ENCODE measurements around the gene TRIM63.
"Not testable (repeated sequence)": the region's sequence is repeated elsewhere in the genome, so short reads cannot be mapped to it uniquely, and the experiment has no call there.

TRIM63 gene

GRCh38 chr1:26100204-26100603 lies 32.8 kb upstream of the TRIM63 start:
- not testable (repeated sequence) for H3K27me3 ChIP-seq (ENCODE audit: control insufficient read depth in 1 of 2, insufficient read depth in 2 of 2, low read length in 2 of 2); H3K9ac ChIP-seq (ENCODE audit: low read depth in 1 of 2, low read length in 2 of 2); H3K27ac ChIP-seq (ENCODE audit: low read depth, low read length); H3K4me3 ChIP-seq (ENCODE audit: low read depth in 1 of 2, low read length in 2 of 2); H3K36me3 ChIP-seq (ENCODE audit: control insufficient read depth in 1 of 2, insufficient read depth in 2 of 2, low read length in 2 of 2); H3K4me1 ChIP-seq (ENCODE audit: control insufficient read depth in 1 of 2, insufficient read depth in 2 of 2, low read length in 2 of 2); H3K9me3 ChIP-seq (ENCODE audit: control insufficient read depth in 1 of 2, low read length in 2 of 2)

DNA sequence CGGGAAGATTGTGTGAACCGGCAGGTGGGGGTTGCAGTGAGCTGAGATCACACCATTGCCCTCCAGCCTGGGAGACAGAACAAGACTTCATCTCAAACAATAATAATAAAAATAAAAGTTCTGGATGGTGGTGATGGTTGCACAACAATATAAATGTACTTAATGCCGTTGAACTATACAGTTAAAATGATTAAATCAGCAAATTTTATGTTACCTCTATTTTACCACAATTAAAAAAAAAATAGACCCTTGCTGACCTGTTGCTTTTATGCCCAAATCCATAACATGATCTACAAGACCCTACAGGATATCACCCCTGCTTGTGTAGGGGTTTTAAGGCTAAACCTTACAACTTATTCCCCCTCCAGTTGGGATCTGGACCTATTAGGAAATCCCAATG lies 32.4 kb upstream of the TRIM63 start:
- Histone ChIP-seq H3K9ac (ENCODE audit: low read depth in 1 of 2, low read length in 2 of 2) (no peak overlapping the region), H3K36me3 (ENCODE audit: control insufficient read depth in 1 of 2, insufficient read depth in 2 of 2, low read length in 2 of 2) (no peaks in the 10 kb centered on the region), H3K27ac (ENCODE audit: low read depth, low read length) (no peak overlapping the region), H3K4me1 (ENCODE audit: control insufficient read depth in 1 of 2, insufficient read depth in 2 of 2, low read length in 2 of 2) (no peaks in the 10 kb centered on the region), H3K27me3 (ENCODE audit: control insufficient read depth in 1 of 2, insufficient read depth in 2 of 2, low read length in 2 of 2) (no peaks in the 10 kb centered on the region), H3K9me3 (ENCODE audit: control insufficient read depth in 1 of 2, low read length in 2 of 2) (no peaks in the 10 kb centered on the region), H3K4me3 (ENCODE audit: low read depth in 1 of 2, low read length in 2 of 2) (no peak overlapping the region)

GRCh38 chr1:26098602-26099001 lies 31.2 kb upstream of the TRIM63 start:
- Histone ChIP-seq H3K36me3 (ENCODE audit: control insufficient read depth in 1 of 2, insufficient read depth in 2 of 2, low read length in 2 of 2) (no peaks in the 10 kb centered on the region), H3K27ac (ENCODE audit: low read depth, low read length) (no peak overlapping the region), H3K9ac (ENCODE audit: low read depth in 1 of 2, low read length in 2 of 2) (no peak overlapping the region), H3K4me3 (ENCODE audit: low read depth in 1 of 2, low read length in 2 of 2) (no peak overlapping the region), H3K27me3 (ENCODE audit: control insufficient read depth in 1 of 2, insufficient read depth in 2 of 2, low read length in 2 of 2) (peaks cover 0 to 5% of the 10 kb centered on the region in 2 donors), H3K4me1 (ENCODE audit: control insufficient read depth in 1 of 2, insufficient read depth in 2 of 2, low read length in 2 of 2) (no peaks in the 10 kb centered on the region), H3K9me3 (ENCODE audit: control insufficient read depth in 1 of 2, low read length in 2 of 2) (no peaks in the 10 kb centered on the region)

DNA sequence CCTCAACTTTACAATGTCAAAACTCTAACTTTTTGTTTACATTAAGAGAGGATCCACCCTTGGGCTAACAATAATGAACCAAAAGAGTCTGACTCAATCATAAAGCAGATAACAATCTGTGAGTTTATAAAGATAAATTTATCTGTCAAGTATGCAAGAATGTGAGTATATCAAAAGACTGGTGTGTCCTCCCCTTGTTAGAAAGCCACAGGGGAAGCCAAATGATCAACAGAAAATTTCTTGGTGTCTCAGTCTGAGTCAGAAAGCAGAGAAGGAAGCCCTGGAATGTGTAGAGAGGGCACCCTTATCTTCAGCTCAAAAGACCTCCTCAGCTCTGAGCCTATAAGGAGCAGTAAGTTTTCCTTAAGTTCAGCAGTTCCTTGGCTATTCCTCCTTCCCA lies 30.3 kb upstream of the TRIM63 start:
- Histone ChIP-seq H3K36me3 (ENCODE audit: control insufficient read depth in 1 of 2, insufficient read depth in 2 of 2, low read length in 2 of 2) (no peaks in the 10 kb centered on the region), H3K9ac (ENCODE audit: low read depth in 1 of 2, low read length in 2 of 2) (no peak overlapping the region), H3K9me3 (ENCODE audit: control insufficient read depth in 1 of 2, low read length in 2 of 2) (no peaks in the 10 kb centered on the region), H3K4me1 (ENCODE audit: control insufficient read depth in 1 of 2, insufficient read depth in 2 of 2, low read length in 2 of 2) (no peaks in the 10 kb centered on the region), H3K4me3 (ENCODE audit: low read depth in 1 of 2, low read length in 2 of 2) (no peak overlapping the region), H3K27ac (ENCODE audit: low read depth, low read length) (no peak overlapping the region), H3K27me3 (ENCODE audit: control insufficient read depth in 1 of 2, insufficient read depth in 2 of 2, low read length in 2 of 2) (peaks cover 0 to 5% of the 10 kb centered on the region in 2 donors)

- Histone ChIP-seq H3K27me3 (ENCODE audit: control insufficient read depth in 1 of 2, insufficient read depth in 2 of 2, low read length in 2 of 2) (peaks cover 0 to 7% of the 10 kb centered on the region in 2 donors), H3K9ac (ENCODE audit: low read depth in 1 of 2, low read length in 2 of 2) (no peak overlapping the region), H3K9me3 (ENCODE audit: control insufficient read depth in 1 of 2, low read length in 2 of 2) (no peaks in the 10 kb centered on the region), H3K4me3 (ENCODE audit: low read depth in 1 of 2, low read length in 2 of 2) (no peak overlapping the region), H3K27ac (ENCODE audit: low read depth, low read length) (no peak overlapping the region), H3K4me1 (ENCODE audit: control insufficient read depth in 1 of 2, insufficient read depth in 2 of 2, low read length in 2 of 2) (no peaks in the 10 kb centered on the region), H3K36me3 (ENCODE audit: control insufficient read depth in 1 of 2, insufficient read depth in 2 of 2, low read length in 2 of 2) (no peaks in the 10 kb centered on the region)
Measured at GRCh38 chr1:26096471-26096870, 29.0 kb upstream of the TRIM63 start.

GRCh38 chr1:26094677-26095383 lies 27.4 kb upstream of the TRIM63 start:
- Histone ChIP-seq H3K27ac (ENCODE audit: low read depth, low read length) (no peak overlapping the region), H3K36me3 (ENCODE audit: control insufficient read depth in 1 of 2, insufficient read depth in 2 of 2, low read length in 2 of 2) (no peaks in the 10 kb centered on the region), H3K4me1 (ENCODE audit: control insufficient read depth in 1 of 2, insufficient read depth in 2 of 2, low read length in 2 of 2) (no peaks in the 10 kb centered on the region), H3K9me3 (ENCODE audit: control insufficient read depth in 1 of 2, low read length in 2 of 2) (no peaks in the 10 kb centered on the region), H3K27me3 (ENCODE audit: control insufficient read depth in 1 of 2, insufficient read depth in 2 of 2, low read length in 2 of 2) (peaks cover 0 to 10% of the 10 kb centered on the region in 2 donors), H3K4me3 (ENCODE audit: low read depth in 1 of 2, low read length in 2 of 2) (no peak overlapping the region), H3K9ac (ENCODE audit: low read depth in 1 of 2, low read length in 2 of 2) (no peak overlapping the region)

GRCh38 chr1:26094076-26094669 lies 26.7 kb upstream of the TRIM63 start:
- H3K27ac ChIP-seq (ENCODE audit: low read depth, low read length), result no peak overlapping the region
- no peak overlapping the region for H3K4me3 ChIP-seq (ENCODE audit: low read depth in 1 of 2, low read length in 2 of 2)

DNA sequence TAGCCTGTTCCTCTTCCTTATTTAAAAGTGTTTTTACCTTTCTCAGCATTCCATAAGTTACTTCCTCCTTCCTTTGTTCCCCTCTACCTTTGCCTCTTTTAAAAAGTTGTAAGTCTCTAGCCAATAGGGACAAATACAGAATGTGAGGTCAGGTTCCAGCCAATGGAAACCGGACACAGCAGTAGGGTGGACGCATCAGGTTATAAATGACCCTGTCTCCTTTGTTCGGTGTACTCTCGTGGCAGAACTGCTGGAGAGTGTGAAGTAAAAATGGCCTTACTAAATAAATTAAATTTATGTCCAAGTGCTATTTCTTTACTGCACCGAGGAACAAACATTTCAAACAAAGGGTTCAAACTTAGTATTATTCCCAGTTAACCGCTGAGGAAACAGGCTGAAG lies 26.1 kb upstream of the TRIM63 start:
- H3K27ac ChIP-seq (ENCODE audit: low read depth, low read length); H3K9ac ChIP-seq (ENCODE audit: low read depth in 1 of 2, low read length in 2 of 2); H3K4me1 ChIP-seq (ENCODE audit: control insufficient read depth in 1 of 2, insufficient read depth in 2 of 2, low read length in 2 of 2); H3K4me3 ChIP-seq (ENCODE audit: low read depth in 1 of 2, low read length in 2 of 2); H3K9me3 ChIP-seq (ENCODE audit: control insufficient read depth in 1 of 2, low read length in 2 of 2); H3K36me3 ChIP-seq (ENCODE audit: control insufficient read depth in 1 of 2, insufficient read depth in 2 of 2, low read length in 2 of 2): not testable (repeated sequence)
- H3K27me3 ChIP-seq (ENCODE audit: control insufficient read depth in 1 of 2, insufficient read depth in 2 of 2, low read length in 2 of 2), result peaks cover 0 to 10% of the 10 kb centered on the region in 2 donors

More at GRCh38 chr1:26094076-26094669, 26.7 kb upstream of the TRIM63 start:
- H3K9me3 ChIP-seq (ENCODE audit: control insufficient read depth in 1 of 2, low read length in 2 of 2), result no peaks in the 10 kb centered on the region
- H3K27me3 ChIP-seq (ENCODE audit: control insufficient read depth in 1 of 2, insufficient read depth in 2 of 2, low read length in 2 of 2), result peaks cover 0 to 10% of the 10 kb centered on the region in 2 donors
- no peaks in the 10 kb centered on the region for H3K36me3 ChIP-seq (ENCODE audit: control insufficient read depth in 1 of 2, insufficient read depth in 2 of 2, low read length in 2 of 2)
- H3K4me1 ChIP-seq (ENCODE audit: control insufficient read depth in 1 of 2, insufficient read depth in 2 of 2, low read length in 2 of 2), result no peaks in the 10 kb centered on the region
- H3K9ac ChIP-seq (ENCODE audit: low read depth in 1 of 2, low read length in 2 of 2), result no peak overlapping the region

GRCh38 chr1:26092422-26092821 lies 25.0 kb upstream of the TRIM63 start:
- Histone ChIP-seq H3K27ac (ENCODE audit: low read depth, low read length) (no peak overlapping the region), H3K9ac (ENCODE audit: low read depth in 1 of 2, low read length in 2 of 2) (no peak overlapping the region), H3K9me3 (ENCODE audit: control insufficient read depth in 1 of 2, low read length in 2 of 2) (no peaks in the 10 kb centered on the region), H3K4me1 (ENCODE audit: control insufficient read depth in 1 of 2, insufficient read depth in 2 of 2, low read length in 2 of 2) (no peaks in the 10 kb centered on the region), H3K36me3 (ENCODE audit: control insufficient read depth in 1 of 2, insufficient read depth in 2 of 2, low read length in 2 of 2) (no peaks in the 10 kb centered on the region), H3K4me3 (ENCODE audit: low read depth in 1 of 2, low read length in 2 of 2) (no peak overlapping the region), H3K27me3 (ENCODE audit: control insufficient read depth in 1 of 2, insufficient read depth in 2 of 2, low read length in 2 of 2) (peaks cover 0 to 10% of the 10 kb centered on the region in 2 donors)

- H3K27ac ChIP-seq (ENCODE audit: low read depth, low read length), result no peak overlapping the region
- H3K4me3 ChIP-seq (ENCODE audit: low read depth in 1 of 2, low read length in 2 of 2), result no peak overlapping the region
- no peaks in the 10 kb centered on the region for H3K36me3 ChIP-seq (ENCODE audit: control insufficient read depth in 1 of 2, insufficient read depth in 2 of 2, low read length in 2 of 2)
Measured at GRCh38 chr1:26090893-26091292, 23.5 kb upstream of the TRIM63 start.

More at GRCh38 chr1:26090893-26091292, 23.5 kb upstream of the TRIM63 start:
- Histone ChIP-seq H3K9me3 (ENCODE audit: control insufficient read depth in 1 of 2, low read length in 2 of 2) (no peaks in the 10 kb centered on the region), H3K27me3 (ENCODE audit: control insufficient read depth in 1 of 2, insufficient read depth in 2 of 2, low read length in 2 of 2) (peaks cover 0 to 10% of the 10 kb centered on the region in 2 donors), H3K4me1 (ENCODE audit: control insufficient read depth in 1 of 2, insufficient read depth in 2 of 2, low read length in 2 of 2) (no peaks in the 10 kb centered on the region), H3K9ac (ENCODE audit: low read depth in 1 of 2, low read length in 2 of 2) (no peak overlapping the region)

All from duodenal mucosa (tissue), 2 donors.